Measurements from ENCODE around the gene VSIG10.
"Not testable (repeated sequence)": the region's sequence is repeated elsewhere in the genome, so short reads cannot be mapped to it uniquely, and the experiment has no call there.

VSIG10 gene

DNA sequence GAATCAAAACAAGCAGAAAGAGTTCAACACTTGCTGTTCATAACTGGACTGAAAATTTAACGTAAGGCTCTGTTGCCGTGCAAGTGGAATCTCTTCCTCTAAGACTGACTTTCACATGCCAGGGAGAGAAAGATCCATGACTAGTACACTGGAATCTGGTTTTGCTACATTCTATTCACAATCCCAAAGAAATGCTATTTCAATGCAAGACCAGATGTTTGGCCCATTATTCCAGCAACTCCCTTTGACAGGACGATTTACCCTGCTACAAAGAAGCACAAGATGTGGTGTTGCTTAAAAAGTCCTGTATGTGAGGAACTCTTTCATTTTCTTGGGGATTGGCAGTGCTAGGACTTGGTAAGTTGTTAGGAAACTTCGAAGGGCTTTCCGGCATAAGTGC, 69.9 kb downstream of the VSIG10 start:
- DNase-seq (ENCODE audit: low read depth, low spot score): no peak

DNA sequence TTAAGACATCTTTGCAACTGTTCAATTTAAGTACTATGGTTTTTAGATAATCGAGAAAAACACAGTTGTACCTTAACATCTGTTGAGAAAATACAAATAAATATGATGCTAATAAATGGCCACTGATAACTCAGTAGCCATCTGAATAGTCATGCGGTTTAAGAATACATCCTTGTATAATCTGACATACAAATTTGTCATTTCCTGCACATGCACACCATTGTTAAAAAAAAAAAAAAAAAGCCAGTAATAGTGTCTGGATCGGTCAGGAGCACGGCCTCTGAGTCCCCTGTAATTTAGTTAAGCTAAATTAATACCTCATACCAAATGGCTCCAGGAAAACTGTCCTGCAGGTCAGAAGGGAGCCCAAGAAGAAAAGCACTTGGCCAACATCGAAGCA, 70.5 kb downstream of the VSIG10 start:
- DNase-seq (ENCODE audit: low read depth, low spot score): no peak

DNA sequence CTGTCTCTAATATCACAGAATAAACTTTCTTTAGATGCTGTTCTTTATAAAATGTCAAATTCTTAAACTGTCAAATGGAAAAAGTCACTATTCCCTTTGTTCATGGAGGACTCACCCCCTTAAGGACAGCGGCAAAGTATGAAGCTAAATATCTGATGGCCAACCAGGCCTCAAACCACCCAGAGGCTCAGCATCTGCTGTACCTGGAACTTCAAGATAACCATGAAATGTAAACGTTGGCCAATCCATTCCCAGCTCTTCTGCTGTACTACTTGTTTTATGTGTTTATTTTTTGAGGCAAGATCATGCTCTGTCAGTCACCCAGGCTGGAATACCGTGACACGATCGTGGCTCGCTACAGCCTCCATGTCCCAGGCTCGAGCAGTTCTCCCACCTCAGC, 71.6 kb downstream of the VSIG10 start:
- no peak for DNase-seq (ENCODE audit: low read depth, low spot score)

DNA sequence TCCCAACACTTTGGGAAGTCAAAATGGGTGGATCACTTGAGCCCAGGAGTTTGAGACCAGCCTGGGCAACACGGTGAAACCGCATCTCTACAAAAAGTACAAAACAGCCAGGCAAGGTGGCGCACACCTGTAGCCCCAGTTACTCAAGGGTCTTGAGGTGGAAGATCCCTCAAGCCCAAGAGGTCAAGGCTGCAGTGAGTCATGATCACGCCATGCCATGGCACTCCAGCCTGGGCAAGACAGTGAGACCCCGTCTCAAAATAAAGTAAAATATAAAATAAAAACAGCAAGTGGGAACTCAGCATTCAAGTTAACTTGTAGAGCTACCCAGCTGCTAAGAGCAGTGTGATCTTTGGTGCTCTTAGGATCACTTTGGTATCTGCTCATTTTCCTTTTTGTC, 74.6 kb downstream of the VSIG10 start:
- no peak for DNase-seq (ENCODE audit: low read depth, low spot score)

DNA sequence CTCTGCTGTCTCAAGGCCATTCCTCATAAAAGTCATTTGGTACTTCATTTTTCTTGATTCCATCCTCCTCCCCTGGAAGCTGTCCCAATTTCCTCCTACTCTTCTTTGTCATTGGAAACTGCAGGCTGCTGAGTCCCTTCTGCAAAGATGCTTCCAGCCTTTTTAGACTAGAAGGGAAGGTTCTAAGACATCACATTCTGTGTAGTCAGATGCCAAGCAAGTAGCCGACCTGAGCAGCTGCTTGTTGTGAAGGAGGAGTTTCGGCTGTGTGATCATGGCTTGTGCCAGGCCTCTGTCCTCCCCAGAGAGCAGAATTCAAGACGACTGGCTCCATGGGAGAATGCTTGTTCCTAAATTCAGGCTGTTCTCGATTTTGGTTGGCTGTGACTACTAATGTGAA, 78.6 kb downstream of the VSIG10 start:
- no peak for DNase-seq (ENCODE audit: low read depth, low spot score)

DNA sequence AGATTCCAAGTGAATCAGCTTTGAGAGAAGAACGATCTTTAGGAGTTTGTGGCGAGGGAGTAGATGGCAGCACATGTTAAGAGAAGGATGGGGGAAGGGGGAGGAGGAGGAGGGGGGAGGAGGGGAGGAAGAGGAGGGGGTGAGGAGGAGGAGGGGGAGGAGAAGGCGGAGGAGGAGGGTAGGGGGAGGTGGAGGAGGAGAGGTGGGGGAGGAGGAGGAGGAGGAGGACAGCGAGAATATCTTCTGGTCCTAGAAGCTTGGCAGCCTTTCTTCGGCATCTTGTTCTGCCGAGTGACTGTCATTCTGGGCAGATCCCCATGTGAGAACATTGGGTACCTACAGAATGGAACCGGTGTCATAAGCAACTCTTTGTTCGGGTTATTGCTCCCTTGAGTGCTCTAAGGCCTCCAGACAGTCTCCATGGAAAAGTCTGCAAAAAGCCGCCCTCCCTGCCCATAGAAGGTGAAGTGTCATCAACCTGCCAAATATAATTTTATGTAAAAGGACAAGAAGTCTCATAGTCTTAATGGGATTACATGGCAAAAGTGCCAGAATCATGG, 80.4 kb downstream of the VSIG10 start:
- no peak for DNase-seq (ENCODE audit: low read depth, low spot score)

DNA sequence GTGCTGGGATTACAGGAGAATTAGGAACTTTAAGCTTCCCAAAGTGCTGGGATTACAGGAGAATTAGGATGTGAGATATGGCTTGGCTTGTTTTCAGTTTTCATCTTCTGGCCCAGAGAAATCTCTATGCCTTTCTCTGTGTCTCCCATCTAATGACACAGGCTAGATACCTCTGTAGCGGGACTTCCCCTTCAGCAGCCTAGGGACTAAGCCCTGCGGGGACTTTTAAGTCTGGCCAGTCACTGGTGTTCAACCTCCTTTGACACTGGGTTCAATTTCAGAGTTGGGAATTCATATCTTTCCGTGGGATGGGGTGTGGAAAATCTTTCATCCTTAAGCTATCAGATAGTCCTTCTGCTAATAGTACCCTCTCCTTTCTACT, 81.1 kb downstream of the VSIG10 start:
- no peak for DNase-seq (ENCODE audit: low read depth, low spot score)

DNA sequence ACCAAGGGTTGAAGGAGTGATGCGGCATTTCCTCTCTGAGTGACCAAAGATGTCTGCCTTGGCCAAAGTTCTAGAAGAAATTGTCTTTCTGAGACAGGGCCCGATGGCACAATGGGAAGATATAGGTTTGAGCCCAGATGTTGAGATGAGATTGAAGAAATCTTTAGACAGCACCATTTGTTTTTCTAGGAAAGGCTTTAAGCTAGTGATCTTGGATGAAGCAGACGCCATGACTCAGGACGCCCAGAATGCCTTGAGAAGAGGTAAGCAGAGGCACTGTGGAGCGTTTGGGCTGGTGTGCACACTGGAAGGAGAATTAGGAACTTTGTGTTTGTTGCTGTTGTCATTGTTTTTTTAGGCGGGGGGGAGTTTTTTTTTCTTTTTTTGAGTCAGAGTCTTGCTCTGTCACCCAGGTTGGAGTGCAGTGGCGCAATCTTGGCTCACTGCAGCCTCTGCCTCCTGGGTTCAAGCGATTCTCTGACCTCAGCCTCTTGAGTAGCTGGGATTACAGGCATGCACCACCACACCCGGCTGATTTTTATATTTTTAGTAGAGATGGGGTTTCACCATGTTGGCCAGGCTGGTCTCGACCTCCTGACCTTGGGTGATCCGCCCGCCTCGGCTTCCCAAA, 81.6 kb downstream of the VSIG10 start:
- not testable (repeated sequence) for DNase-seq (ENCODE audit: low read depth, low spot score)

DNA sequence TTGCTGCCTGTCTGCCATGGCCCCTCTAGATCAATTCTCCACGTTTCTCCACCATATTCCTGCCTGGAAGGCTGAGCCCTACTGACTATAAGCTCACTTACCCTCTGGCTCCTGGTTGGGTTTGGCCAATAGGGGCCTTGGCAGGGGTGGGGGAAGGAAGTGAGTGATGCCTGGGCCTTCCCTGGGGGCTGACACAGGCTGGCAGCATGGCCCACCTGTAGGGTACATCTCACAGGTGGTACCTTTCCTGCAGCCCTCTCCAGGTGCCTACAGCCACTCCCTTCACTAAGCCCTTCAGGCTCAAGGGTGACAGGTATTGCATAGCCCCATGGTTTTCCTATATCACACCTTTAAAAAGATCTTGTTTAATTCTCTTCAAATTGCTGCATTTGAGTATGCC, 83.8 kb downstream of the VSIG10 start:
- no peak for DNase-seq (ENCODE audit: low read depth, low spot score)

DNA sequence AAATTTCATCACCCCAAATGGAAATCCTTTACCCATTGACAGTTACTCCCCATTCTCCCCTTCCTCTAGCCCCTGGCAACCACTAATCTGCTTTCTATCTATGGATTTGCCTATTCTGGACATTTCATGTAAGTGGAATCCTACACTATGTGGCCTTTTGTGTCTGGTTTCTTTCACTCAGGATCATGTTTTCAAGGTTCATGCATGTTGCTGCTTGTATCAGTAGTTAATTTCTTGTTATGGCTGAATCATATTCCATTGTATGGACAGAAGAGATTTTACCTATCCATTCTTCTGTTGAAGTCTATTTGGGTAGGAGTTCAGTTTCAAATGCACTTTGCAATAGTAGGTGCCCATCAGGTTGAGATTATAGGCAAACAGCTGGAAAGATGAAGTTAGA, 85.9 kb downstream of the VSIG10 start:
- no peak for DNase-seq (ENCODE audit: low read depth, low spot score)

DNA sequence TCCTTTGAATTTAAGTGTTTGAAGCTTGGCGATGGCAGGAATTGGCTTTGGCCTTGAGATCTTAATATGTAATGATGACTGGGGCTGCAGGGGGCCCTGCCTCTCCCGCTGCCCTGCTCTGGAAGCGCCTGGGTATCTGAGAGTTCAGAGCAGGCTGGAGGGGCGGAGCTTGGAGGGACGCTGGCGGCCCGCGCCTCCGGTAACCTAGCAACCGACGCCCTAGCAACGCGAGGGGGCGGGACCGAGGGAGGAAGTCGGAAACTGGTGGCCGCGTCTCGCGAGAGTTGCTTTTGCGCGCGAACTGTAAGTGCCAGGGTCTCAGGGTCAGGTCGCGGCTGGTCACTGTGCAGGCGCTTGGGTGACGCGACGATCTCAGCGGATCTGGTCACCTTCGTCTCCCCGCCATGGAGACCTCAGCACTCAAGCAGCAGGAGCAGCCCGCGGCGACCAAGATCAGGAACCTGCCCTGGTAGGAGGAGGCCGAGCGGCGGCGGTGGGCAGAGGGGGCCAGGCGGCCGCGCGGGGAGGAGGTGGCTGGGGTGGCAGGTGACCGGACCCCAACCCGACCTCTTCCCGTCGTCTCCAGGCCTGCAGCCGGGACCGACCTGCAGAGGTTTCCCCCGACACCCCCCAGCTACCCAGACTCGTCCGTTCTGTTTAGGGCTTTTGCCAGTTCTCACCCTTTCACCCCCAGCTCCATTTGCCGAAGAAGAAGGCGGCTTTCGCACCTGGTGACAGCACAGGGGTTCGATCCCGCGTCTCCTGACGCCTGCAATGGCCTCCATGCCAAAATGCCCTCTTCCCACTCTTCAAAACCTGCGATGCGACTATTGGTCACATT, 87.2 kb downstream of the VSIG10 start, which contains the start of gene RFC5:
RFC5 (plus strand) TSS at position 280 of the 841 bp plus-strand sequence; CDS start at position 405, 125 bp downstream.
- peak; percentile 95 for DNase-seq (ENCODE audit: low read depth, low spot score)

DNA sequence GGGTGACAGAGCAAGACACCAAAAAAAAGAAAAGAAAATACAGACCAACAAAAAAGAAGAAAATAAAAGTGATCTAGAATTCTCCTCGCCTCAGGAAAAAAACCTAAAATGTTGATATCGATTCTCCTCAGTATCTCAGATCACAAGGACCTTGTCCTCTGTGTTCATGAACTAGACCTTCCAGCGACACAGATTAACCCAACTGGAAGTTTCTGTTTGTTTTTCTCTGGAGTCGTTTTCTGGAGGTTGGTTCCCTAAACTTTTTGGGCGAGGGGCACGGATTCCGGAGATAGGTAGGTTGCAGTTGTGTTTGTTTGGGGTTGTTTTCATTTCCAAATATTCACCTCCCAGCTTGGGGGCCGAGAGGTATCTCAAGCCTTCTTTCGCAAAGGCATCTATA, 87.9 kb downstream of the VSIG10 start:
- DNase-seq (ENCODE audit: low read depth, low spot score): no peak

DNA sequence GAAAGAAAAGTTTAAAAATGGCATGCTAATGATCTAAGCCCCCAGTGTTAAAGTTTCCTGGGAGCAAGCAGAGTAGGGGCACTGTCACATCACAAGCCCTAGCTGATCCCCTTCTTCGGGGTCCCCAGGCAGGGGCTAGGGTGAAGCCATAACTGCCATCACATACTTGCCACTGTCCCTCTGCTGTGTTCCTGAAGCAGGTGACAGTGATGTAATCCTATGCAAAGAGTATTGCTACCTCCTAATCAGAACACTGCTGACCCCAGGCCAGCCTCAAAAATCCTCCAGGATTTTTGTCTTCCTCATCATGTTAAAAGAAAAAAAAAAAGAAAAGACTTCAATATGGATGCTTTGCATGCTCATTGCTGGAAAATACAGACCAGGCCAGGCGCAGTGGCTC, 88.5 kb downstream of the VSIG10 start:
- DNase-seq (ENCODE audit: low read depth, low spot score): no peak

All from activated CD4-positive, CD25-positive, alpha-beta regulatory T cell treated with anti-CD3 and anti-CD28 coated beads, Interleukin-2, amount 50 U/mL, for 16 hours (primary cell).